Measurements from ENCODE around the gene MISP3.

The MISP3 gene

GRCh38 chr19:14054099-14054498 is 18.5 kb upstream of the MISP3 start:
- Histone ChIP-seq H3K4me2 (ENCODE audit: low read length) (no peak overlapping the region), H2BK5ac (ENCODE audit: low read depth, low read length, poor library complexity) (no peak overlapping the region), H3K4ac (ENCODE audit: low read depth, low read length) (no peak overlapping the region), H3K79me2 (ENCODE audit: control insufficient read depth, insufficient read depth, low read length, poor library complexity) (no peaks in the 10 kb centered on the region), H3K36me3 (ENCODE audit: control insufficient read depth in 1 of 2, insufficient read depth in 2 of 2, low read length in 2 of 2) (no peaks in the 10 kb centered on the region), H2BK12ac (ENCODE audit: low read length) (no peak overlapping the region), H3K9ac (ENCODE audit: low read length) (no peak overlapping the region), H2AK5ac (ENCODE audit: low read length) (no peak overlapping the region), H2AFZ (ENCODE audit: insufficient read depth, low read length, poor library complexity) (no peak overlapping the region), H3K79me1 (ENCODE audit: low read length) (no peaks in the 10 kb centered on the region), H3K9me3 (ENCODE audit: insufficient read depth, low read depth, low read length) (no peaks in the 10 kb centered on the region), H3K14ac (ENCODE audit: low read length) (no peak overlapping the region), H3K18ac (ENCODE audit: low read length) (no peak overlapping the region), H4K12ac (ENCODE audit: low read depth, low read length) (no peak overlapping the region), H3K27me3 (ENCODE audit: insufficient read depth, low read length) (peaks cover 3% of the 10 kb centered on the region), H2BK120ac (ENCODE audit: insufficient read depth, low read length, poor library complexity) (no peak overlapping the region), H4K91ac (ENCODE audit: low read depth, low read length) (no peak overlapping the region), H3K4me1 (ENCODE audit: control insufficient read depth in 1 of 2, insufficient read depth in 2 of 2, low read length in 2 of 2) (no peaks in the 10 kb centered on the region), H3K23ac (ENCODE audit: low read length) (no peak overlapping the region), H4K8ac (ENCODE audit: low read depth, low read length) (no peak overlapping the region), H3K27ac (ENCODE audit: low read depth, low read length) (no peak overlapping the region), H3K4me3 (ENCODE audit: low read depth, low read length) (no peak overlapping the region)
- no CpG with 5 or more reads among the region's 6 CpGs for WGBS (ENCODE audit: extremely low coverage, insufficient coverage, insufficient read length)
- DNase-seq = no peak

- Histone ChIP-seq H3K18ac (ENCODE audit: low read length) (no peak overlapping the region), H3K79me2 (ENCODE audit: control insufficient read depth, insufficient read depth, low read length, poor library complexity) (no peaks in the 10 kb centered on the region)
Measured at GRCh38 chr19:14054721-14055120, 17.9 kb upstream of the MISP3 start.

GRCh38 chr19:14055396-14055795 is 17.2 kb upstream of the MISP3 start:
- Histone ChIP-seq H3K18ac (ENCODE audit: low read length) (no peak overlapping the region), H3K27ac (ENCODE audit: low read depth, low read length) (no peak overlapping the region), H2BK5ac (ENCODE audit: low read depth, low read length, poor library complexity) (no peak overlapping the region), H3K14ac (ENCODE audit: low read length) (no peak overlapping the region), H3K79me1 (ENCODE audit: low read length) (no peaks in the 10 kb centered on the region), H4K91ac (ENCODE audit: low read depth, low read length) (no peak overlapping the region), H3K4me2 (ENCODE audit: low read length) (no peak overlapping the region), H3K23ac (ENCODE audit: low read length) (no peak overlapping the region), H3K27me3 (ENCODE audit: insufficient read depth, low read length) (peaks cover 3% of the 10 kb centered on the region), H3K9me3 (ENCODE audit: insufficient read depth, low read depth, low read length) (no peaks in the 10 kb centered on the region), H4K8ac (ENCODE audit: low read depth, low read length) (no peak overlapping the region), H3K79me2 (ENCODE audit: control insufficient read depth, insufficient read depth, low read length, poor library complexity) (no peaks in the 10 kb centered on the region), H3K36me3 (ENCODE audit: control insufficient read depth in 1 of 2, insufficient read depth in 2 of 2, low read length in 2 of 2) (no peaks in the 10 kb centered on the region), H2BK120ac (ENCODE audit: insufficient read depth, low read length, poor library complexity) (no peak overlapping the region), H3K4ac (ENCODE audit: low read depth, low read length) (no peak overlapping the region), H2BK12ac (ENCODE audit: low read length) (no peak overlapping the region), H2AFZ (ENCODE audit: insufficient read depth, low read length, poor library complexity) (no peak overlapping the region), H4K12ac (ENCODE audit: low read depth, low read length) (no peak overlapping the region), H3K4me3 (ENCODE audit: low read depth, low read length) (no peak overlapping the region), H3K4me1 (ENCODE audit: control insufficient read depth in 1 of 2, insufficient read depth in 2 of 2, low read length in 2 of 2) (peaks cover 0 to 2% of the 10 kb centered on the region in 2 experiments), H3K9ac (ENCODE audit: low read length) (no peak overlapping the region), H2AK5ac (ENCODE audit: low read length) (no peak overlapping the region)
- no CpG with 5 or more reads among the region's 3 CpGs for WGBS (ENCODE audit: extremely low coverage, insufficient coverage, insufficient read length)
- no peak for DNase-seq

More at GRCh38 chr19:14054721-14055120, 17.9 kb upstream of the MISP3 start:
- no peak for DNase-seq
- Histone ChIP-seq H2AFZ (ENCODE audit: insufficient read depth, low read length, poor library complexity) (no peak overlapping the region), H3K9ac (ENCODE audit: low read length) (no peak overlapping the region), H2AK5ac (ENCODE audit: low read length) (no peak overlapping the region), H2BK120ac (ENCODE audit: insufficient read depth, low read length, poor library complexity) (no peak overlapping the region), H3K14ac (ENCODE audit: low read length) (no peak overlapping the region), H3K36me3 (ENCODE audit: control insufficient read depth in 1 of 2, insufficient read depth in 2 of 2, low read length in 2 of 2) (no peaks in the 10 kb centered on the region), H3K9me3 (ENCODE audit: insufficient read depth, low read depth, low read length) (no peaks in the 10 kb centered on the region), H3K4me2 (ENCODE audit: low read length) (no peak overlapping the region), H3K4me3 (ENCODE audit: low read depth, low read length) (no peak overlapping the region), H2BK5ac (ENCODE audit: low read depth, low read length, poor library complexity) (no peak overlapping the region), H3K27me3 (ENCODE audit: insufficient read depth, low read length) (peaks cover 3% of the 10 kb centered on the region), H3K79me1 (ENCODE audit: low read length) (no peaks in the 10 kb centered on the region), H3K4ac (ENCODE audit: low read depth, low read length) (no peak overlapping the region), H4K12ac (ENCODE audit: low read depth, low read length) (no peak overlapping the region), H3K23ac (ENCODE audit: low read length) (no peak overlapping the region), H4K8ac (ENCODE audit: low read depth, low read length) (no peak overlapping the region), H3K4me1 (ENCODE audit: control insufficient read depth in 1 of 2, insufficient read depth in 2 of 2, low read length in 2 of 2) (no peaks in the 10 kb centered on the region), H2BK12ac (ENCODE audit: low read length) (no peak overlapping the region), H4K91ac (ENCODE audit: low read depth, low read length) (no peak overlapping the region), H3K27ac (ENCODE audit: low read depth, low read length) (no peak overlapping the region)
- no CpG with 5 or more reads among the region's 11 CpGs for WGBS (ENCODE audit: extremely low coverage, insufficient coverage, insufficient read length)

- no peak overlapping the region for H4K91ac ChIP-seq (ENCODE audit: low read depth, low read length)
- H3K4me2 ChIP-seq (ENCODE audit: low read length) = no peak overlapping the region
- no peak overlapping the region for H4K12ac ChIP-seq (ENCODE audit: low read depth, low read length)
- no peak overlapping the region for H2AFZ ChIP-seq (ENCODE audit: insufficient read depth, low read length, poor library complexity)
- H3K27me3 ChIP-seq (ENCODE audit: insufficient read depth, low read length) = peaks cover 3% of the 10 kb centered on the region
- H2BK5ac ChIP-seq (ENCODE audit: low read depth, low read length, poor library complexity) = no peak overlapping the region
- no peaks in the 10 kb centered on the region for H3K9me3 ChIP-seq (ENCODE audit: insufficient read depth, low read depth, low read length)
- H3K23ac ChIP-seq (ENCODE audit: low read length) = no peak overlapping the region
- H2BK12ac ChIP-seq (ENCODE audit: low read length) = no peak overlapping the region
- peaks cover 0 to 3% of the 10 kb centered on the region in 2 experiments for H3K4me1 ChIP-seq (ENCODE audit: control insufficient read depth in 1 of 2, insufficient read depth in 2 of 2, low read length in 2 of 2)
- no peak overlapping the region for H2BK120ac ChIP-seq (ENCODE audit: insufficient read depth, low read length, poor library complexity)
- H3K9ac ChIP-seq (ENCODE audit: low read length) = no peak overlapping the region
- H3K79me1 ChIP-seq (ENCODE audit: low read length) = no peaks in the 10 kb centered on the region
- H3K4me3 ChIP-seq (ENCODE audit: low read depth, low read length) = no peak overlapping the region
- WGBS (ENCODE audit: extremely low coverage, insufficient coverage, insufficient read length) = no CpG with 5 or more reads among the region's 10 CpGs
- H2AK5ac ChIP-seq (ENCODE audit: low read length) = no peak overlapping the region
- H4K8ac ChIP-seq (ENCODE audit: low read depth, low read length) = no peak overlapping the region
- H3K27ac ChIP-seq (ENCODE audit: low read depth, low read length) = no peak overlapping the region
- DNase-seq = no peak
- no peak overlapping the region for H3K18ac ChIP-seq (ENCODE audit: low read length)
- no peaks in the 10 kb centered on the region for H3K79me2 ChIP-seq (ENCODE audit: control insufficient read depth, insufficient read depth, low read length, poor library complexity)
- no peak overlapping the region for H3K4ac ChIP-seq (ENCODE audit: low read depth, low read length)
- no peak overlapping the region for H3K14ac ChIP-seq (ENCODE audit: low read length)
- H3K36me3 ChIP-seq (ENCODE audit: control insufficient read depth in 1 of 2, insufficient read depth in 2 of 2, low read length in 2 of 2) = no peaks in the 10 kb centered on the region
Measured at GRCh38 chr19:14056069-14056666, 16.4 kb upstream of the MISP3 start.

All from trophoblast cell (in vitro differentiated cells and primary cell).